Body of pancreas (tissue), 4 donors: ENCODE results near the gene SLC22A3.

Source experiments
- POLR2A ChIP-seq, 3 donors: fragments of 450-650 bp; IDR thresholded peaks; one replicate each; pipeline ENCODE4 v1.6.1; 2016; ENCODE audit warnings: antibody characterized with exemption in 3 of 3, mild to moderate bottlenecking in 2 of 3
- TF ChIP-seq, protein P1 (sequence below), 7 experiments: fragments of 450-650 bp in 4 of 7; fragments of 200-600 bp in 3 of 7; sonication (generic) in 3 of 7; IDR thresholded peaks; one replicate each; pipeline ENCODE4 v1.5.1; 2016 to 2019; ENCODE audit warnings: antibody characterized with exemption in 7 of 7

DNA sequence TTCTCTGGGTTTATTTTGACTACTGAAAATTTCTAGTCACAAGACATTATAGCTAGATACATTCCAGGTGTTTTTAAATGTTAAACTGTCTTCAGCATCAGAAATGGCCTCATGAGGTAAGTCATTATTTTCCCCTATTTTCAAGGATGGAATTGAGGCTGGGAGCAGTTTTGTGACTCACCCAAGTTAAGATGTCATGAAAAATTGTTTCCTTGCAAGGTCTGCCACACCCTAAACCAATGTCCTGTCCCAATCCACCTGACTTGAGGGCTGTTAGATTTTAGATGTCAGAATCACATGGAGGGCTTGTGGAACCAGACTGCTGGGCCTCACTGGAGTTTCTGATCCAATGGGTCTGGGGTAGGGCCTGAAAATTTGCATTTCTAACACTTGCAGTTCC, 16.9 kb downstream of the SLC22A3 start:
- TF ChIP-seq, protein P1, sequence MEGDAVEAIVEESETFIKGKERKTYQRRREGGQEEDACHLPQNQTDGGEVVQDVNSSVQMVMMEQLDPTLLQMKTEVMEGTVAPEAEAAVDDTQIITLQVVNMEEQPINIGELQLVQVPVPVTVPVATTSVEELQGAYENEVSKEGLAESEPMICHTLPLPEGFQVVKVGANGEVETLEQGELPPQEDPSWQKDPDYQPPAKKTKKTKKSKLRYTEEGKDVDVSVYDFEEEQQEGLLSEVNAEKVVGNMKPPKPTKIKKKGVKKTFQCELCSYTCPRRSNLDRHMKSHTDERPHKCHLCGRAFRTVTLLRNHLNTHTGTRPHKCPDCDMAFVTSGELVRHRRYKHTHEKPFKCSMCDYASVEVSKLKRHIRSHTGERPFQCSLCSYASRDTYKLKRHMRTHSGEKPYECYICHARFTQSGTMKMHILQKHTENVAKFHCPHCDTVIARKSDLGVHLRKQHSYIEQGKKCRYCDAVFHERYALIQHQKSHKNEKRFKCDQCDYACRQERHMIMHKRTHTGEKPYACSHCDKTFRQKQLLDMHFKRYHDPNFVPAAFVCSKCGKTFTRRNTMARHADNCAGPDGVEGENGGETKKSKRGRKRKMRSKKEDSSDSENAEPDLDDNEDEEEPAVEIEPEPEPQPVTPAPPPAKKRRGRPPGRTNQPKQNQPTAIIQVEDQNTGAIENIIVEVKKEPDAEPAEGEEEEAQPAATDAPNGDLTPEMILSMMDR (IDR thresholded peaks at IDR 0.05) = no peak
- no peak for TF ChIP-seq POLR2A (IDR thresholded peaks at IDR 0.05)
